Right lung (tissue), 5 donors: ENCODE data around the gene ARHGEF17. TPM values are rescaled to one million over a fixed set of nuclear protein-coding genes. Genes with fewer than 3 reads are reported as not detected.
"Not testable (repeated sequence)": the region's sequence is repeated elsewhere in the genome, so short reads cannot be mapped to it uniquely, and the experiment has no call there.

ENCODE experiments used
- DNase-seq, 2 donors: peaks; one replicate each; pipeline ENCODE4 v3.0.0-alpha.2; 2013
- polyA plus RNA-seq, 5 donors: library from polyadenylated mRNA; unstranded; fragments of 120-200 nt; gene quantifications; one replicate each; pipeline versions ENCODE4 v1.2.1 to v1.2.3, GENCODE V29; 2013; ENCODE audit warnings: inconsistent platforms in 1 of 5, low replicate concordance in 1 of 5; ENCODE audit not compliant: insufficient read length in 5 of 5, insufficient read depth in 1 of 5

Gene ARHGEF17
- polyA plus RNA-seq, 5 donors: 54.0 to 91.6 (median 85.9) TPM

DNA sequence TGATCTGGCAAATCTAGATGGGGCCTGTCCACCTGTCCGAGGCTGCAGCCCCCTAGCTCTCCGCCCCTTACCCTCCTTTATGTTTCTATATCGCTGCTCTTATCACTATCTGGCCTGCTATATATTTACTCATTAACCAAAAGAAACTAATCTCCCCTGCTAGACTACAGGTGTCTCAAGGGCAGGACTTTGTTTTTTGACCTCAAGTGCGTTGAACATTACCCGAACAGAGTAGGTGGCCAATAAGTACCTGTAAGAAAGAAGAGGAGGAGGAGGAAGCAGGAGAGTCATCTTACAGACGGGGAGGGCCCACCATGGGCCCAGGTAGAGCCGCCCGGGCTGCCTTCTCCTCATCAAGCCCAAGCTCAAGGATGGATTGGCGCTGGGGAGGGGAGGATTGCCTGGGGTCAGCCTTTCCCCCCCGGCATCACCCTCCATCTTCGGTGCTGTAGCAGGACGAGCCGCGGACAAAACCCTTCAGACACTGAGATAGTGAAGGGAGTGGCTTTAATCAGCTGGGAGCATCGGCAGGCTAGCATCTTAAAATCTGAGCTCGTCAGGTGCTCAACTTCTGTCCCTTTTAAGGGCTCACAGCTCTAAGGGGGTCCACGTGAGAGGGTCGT is 37.1 kb upstream of the ARHGEF17 start:
- DNase-seq: no peak

DNA sequence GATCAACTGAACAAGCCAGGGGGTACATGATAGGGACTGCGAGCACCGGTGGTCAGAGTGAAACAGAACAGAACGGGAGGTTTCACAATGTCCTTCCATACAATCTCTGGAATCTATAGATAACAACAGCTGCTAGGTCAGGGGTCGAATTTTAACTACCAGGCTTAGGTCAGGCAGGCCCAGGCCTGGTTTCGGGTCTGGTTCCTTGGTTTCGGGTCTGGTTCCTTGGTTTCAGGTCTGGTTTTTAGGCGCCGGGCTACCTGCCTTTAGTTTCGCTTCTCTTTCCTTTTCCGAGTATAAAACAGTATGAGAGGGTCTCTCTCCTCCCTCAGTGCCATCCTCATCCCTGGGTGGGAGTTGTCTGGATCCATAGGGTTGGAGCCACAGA is 36.6 kb upstream of the ARHGEF17 start:
- not testable (repeated sequence) for DNase-seq

DNA sequence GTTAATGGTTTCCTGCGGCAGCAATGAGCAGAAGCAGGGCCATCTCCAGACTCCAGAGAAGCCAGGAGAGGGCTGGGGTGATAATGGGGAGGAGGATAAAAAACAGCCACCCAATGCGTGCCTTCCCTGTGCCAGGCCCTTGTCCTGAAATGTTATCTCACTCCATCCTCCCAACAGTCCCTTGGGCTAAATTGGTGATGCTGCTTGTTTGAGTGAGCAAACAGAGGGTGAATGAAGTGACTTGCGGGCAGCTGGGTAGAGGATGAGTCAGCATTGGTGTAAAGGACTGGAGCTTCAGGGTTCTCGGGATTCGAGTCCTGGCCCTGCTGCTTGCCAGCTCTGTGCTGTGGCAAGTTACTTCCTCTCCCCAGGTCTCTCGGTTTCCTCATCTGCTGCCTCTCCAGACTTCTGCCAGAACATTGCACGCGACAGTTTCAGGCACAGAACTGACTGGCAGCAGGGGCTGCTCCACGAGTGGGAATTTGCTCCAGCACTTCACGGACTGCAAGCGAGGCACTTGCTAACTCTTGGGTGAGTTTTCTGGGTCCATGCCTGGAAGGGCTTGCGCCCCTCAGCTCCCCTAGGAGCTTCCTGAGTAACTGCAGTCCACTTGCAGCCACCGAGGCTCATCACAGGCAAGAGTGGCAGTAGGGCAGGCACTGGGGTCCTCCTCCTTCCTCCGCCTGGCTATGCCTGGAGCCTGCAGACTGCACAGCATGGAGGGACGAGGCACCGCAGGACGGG is 36.0 kb upstream of the ARHGEF17 start, which contains the start of gene P2RY6:
TSS of gene P2RY6 (plus strand) at position 403 of the 744 bp plus-strand sequence. CDS start 24,181 bp downstream, outside the sequence.
- no peak for DNase-seq

DNA sequence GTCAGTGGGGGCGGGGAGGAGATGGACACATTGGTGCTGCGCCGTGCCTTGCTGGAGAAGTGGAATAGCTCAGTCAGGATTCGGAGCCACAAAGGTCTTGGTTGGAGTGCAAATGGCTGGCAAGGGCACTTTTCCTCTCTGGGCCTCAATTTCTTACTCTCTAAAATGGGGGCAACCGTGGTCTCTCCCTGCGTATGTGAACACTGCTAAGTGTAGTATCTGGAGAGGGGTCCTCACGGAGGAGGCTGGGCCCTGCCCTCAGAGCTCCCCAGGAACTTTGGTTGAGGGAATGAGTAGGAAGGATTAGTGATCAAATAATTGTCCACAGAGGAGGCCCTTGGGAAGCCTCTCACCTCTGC is 35.4 kb upstream of the ARHGEF17 start:
- no peak for DNase-seq

DNA sequence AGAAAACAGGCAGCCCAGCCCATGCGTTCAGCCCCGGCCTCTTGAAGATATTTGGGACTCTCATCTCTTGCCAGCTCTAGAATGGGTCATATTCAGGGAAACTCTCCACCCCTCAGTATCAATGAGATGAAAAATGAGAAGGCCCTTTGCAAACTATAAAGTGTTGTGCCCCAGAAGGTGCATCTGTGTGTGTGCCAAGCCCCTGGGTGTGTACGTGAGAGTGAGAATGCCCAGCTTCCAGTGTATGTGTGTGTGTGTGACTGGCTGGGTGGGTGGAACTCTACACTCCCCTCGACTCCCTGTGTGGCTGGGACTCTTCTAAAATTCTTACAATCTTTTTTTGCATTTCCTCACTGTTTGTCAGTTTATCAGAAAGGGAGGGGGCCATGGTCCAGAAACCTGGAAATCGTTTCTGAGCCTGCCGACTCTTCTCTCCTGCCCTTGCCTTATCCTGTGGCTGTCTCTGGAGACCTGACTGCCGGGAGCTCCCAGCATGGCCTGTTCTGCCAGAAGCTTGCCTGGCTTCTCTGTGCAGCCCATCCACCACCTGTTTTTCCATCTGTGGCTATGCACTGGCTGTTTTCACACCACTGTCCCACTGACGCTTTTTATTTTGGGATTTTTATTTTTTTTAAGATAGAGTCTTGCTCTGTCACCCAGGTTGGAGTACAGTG is 34.7 kb upstream of the ARHGEF17 start:
- DNase-seq: no peak

DNA sequence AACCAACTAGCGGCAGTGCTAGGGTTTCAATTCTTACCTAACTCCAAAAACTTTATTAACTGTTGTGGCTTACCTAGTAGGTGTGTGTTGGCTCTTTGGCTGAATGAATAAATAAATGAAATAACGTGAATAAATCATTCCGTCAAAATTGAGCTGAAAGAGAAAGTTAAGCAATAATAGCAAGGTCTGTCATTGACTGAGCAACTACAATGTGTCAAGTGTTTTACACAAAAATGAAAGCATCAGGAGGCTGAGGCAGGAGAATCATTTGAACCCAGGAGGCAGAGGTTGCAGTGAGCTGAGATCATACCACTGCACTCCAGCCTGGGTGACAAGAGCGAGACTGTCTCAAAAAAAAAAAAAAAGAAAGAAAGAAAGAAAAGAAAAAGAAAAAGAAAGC is 33.9 kb upstream of the ARHGEF17 start:
- DNase-seq: not testable (repeated sequence)

DNA sequence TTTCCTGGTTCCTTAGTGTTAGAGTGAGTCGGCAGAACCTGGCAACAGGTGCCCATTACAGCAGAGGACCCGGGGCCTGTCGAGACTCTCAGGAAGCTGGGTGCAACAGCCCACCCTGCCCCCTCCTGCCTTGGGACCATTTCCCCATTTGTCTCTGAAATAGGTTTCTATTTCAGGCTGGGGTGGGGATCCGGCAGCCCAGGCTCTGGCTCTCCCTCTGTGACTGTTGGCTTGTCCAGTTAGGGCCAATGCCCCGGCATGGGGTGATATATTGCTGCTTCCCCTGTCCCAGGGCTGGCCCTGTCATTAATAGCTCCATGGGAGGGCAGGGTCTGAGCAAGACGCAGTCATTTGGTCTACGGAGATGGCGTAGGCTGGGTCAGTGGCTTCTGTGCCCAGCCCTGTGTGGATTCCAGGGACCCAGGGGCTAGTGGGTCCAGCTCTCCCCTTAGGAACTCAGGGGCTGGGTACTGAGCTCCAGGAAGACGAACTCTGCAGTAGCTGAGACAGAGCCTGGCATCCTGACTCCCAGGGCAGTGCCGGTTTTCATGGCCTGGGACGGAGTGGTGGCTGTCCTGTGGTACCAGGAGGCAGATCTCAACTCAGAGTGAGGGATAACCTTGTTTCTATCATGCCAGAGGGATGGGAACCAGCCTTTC is 33.2 kb upstream of the ARHGEF17 start:
- no peak for DNase-seq

DNA sequence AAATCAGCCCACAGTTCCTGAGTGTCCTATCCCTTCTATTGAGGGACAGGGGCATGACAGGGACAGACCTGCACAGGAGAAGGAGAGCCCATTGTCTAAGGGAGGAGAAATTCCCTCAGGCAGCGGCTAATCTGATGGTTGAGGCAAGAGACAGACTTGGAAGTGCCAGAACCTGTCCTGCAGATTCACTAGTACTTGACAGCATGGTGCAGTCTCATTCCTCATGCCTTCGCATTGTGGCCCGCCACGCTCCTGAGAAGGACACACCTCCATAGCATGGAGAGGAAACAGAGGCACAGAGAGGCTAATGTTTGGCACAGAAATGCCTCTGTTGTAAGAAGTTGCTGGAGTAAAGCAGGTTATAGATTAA is 32.7 kb upstream of the ARHGEF17 start:
- no peak for DNase-seq

DNA sequence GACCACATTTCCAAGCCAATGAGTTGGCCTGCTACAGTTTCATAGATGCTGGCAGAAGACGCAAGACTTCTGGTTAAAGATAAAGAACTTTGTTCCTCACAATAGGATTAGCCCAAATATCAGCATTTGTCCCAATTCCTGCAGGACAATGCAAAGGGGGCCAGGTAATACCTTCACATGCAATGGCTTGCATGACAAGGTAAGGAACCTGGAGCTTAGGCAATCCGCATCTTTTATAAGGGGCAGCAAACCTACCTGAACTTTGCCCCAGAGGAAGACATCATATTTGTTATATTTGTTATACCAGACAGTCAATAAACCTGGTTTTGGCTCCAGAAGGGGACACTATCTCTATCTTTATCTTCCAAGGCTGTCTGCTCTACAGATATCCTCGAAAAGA is 30.6 kb upstream of the ARHGEF17 start:
- DNase-seq: no peak

DNA sequence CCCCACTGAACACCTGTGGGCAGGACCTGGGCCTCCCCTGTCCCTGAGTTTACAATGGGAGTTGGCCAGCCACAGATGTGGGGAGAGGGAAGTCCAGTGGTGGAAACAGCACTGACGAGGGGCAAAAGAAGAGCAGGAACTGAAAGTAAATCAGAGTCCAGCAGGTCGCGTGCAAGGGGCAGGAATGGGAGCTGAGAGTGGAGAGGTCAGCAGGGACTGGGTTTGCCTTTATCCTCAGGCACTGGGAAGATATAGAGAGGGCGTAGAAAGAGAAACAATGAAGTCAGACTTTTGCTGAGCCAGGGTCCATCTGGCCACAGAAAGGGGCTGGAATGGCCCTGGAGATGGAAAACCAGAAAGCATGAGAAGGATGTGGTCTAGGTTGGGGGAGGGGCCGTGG is 27.4 kb upstream of the ARHGEF17 start:
- no peak for DNase-seq

DNA sequence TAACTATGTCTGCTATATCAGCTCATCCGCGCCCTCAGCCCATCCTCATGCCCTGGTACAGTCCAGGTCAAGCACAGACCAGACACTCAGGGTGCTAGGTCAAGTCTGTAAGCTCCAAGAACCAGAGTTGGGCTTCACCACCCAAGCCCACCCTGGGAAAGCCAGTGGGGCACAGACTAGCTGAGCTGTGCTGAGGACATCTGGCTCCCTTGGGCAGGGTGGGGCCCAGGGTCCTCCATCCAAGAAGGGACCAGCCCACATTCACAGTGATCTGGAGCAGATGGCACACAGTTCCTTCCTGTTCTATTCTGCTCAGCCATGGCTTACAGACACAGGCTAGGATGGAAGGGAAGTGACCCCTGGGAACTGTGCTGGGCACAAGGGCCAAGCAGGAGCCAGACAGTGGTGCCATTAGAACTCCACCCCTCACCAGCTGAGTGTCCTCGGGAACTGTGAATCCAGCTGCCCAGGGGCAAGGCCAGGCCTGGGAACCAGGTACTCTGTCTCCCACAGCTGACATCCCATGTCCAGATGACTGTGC is 26.8 kb upstream of the ARHGEF17 start:
- no peak for DNase-seq

DNA sequence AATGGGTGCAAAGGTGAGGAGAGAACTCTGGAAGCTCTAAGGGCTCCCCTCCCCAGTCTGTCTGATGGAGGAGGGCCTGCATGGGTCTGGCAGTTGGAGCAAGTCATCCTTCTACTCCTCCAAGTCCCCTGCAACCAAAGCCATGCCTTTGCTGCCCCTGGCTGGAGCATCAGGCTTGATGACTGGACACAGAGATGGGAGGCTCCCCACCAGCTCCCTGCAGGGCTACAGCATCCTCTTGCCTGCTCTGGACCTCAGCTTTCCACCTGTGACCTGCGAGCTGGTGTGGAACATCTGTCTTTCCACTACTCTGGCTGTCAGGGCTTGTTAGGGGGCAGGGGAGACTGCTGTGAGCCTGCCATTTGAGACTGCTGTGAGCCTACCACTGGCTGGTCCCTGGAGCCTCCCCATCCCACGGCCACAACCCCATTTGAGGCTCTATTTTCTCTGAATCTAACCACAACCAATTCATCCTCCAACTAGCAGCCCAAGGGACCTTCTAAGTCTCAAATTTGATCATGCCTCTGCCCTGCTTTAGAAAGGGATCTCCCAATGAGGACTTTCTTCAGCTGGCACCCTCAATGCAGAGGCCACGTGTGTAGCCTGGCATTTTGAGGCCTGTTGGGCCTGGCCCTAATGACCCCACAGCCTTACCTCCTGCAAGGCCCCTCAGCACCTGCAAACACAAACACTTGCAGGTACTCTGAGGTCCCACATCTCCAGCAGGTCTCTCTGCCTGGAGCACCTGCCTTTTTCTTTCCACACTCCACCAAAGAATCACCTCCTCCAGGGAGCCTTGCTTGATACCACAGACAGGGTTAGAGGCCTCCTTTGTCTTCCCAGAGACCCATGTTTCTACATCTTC is 26.0 kb upstream of the ARHGEF17 start:
- DNase-seq: no peak

DNA sequence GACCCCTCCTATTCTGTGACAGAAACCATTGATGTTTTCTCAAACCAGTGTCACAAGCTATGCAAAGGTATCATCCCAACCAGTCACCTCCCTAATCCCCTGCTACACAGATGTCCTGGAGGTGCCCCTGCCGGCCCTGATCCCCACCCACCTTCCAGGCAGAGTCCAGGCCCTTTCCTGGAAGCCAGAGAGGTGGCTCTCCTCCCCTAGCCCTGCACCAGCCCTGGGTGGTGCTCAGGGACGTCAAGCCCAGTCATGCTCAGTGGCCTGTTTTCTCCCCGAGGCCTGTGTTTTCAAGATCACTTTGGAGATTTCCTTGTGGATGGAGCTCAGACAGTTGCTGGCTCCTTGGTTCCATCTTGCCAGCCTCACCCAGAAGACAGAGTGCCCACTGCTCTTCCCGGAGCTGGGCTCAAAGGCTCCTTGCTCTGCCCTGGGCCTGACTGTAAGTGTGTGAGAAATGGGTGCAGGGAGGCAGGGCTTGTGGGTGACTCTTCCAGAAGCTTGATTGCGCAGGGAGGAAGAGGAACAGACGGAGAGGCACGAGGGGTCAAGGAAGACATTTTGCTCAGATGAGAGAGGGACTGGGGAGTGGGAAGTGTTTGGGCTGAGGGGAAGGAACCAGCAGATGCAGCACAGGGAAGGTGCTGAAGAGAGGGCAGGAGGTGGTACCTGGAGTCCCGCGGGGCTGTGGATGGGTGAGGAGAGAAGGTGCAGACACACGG is 24.6 kb upstream of the ARHGEF17 start:
- DNase-seq: no peak

DNA sequence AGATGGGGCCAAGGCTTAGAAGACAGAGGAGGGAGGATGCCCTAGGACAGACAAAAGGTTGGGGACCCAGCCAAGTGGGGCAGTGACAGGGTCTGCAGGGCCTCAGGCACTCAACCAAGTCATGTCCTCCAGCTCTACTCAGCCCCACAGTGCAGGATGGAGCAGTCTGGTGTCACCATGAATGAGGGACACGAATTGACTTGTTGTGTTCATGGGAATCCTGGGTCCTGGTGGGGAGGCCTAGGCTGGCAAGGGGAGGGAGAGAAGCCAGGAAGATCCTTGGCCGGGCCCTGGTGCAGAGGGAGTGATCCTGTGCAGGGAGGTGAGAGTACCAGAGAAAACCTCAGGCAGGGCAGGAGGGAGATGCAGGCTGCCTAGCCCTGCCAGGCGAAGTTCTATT is 24.0 kb upstream of the ARHGEF17 start:
- DNase-seq: no peak

DNA sequence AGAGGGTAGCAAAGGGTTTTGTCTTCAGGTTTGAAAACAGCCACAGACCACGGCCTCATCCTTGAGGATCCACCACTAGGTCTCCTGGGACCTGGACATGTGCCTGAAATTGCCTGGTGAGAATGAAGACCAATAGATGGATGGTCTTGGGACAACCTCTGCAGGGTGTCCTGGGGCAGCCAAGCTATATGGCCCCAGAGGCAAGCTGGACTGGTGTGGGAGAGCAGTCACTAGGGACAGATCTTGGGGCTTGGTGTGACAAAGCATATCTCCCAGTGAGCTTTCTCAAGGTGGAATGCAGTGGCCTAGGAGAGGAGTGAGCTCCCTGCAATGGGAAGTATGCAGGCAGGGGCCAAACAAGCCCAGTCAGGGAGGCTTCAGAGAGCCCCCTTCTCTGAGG is 22.4 kb upstream of the ARHGEF17 start:
- no peak for DNase-seq

DNA sequence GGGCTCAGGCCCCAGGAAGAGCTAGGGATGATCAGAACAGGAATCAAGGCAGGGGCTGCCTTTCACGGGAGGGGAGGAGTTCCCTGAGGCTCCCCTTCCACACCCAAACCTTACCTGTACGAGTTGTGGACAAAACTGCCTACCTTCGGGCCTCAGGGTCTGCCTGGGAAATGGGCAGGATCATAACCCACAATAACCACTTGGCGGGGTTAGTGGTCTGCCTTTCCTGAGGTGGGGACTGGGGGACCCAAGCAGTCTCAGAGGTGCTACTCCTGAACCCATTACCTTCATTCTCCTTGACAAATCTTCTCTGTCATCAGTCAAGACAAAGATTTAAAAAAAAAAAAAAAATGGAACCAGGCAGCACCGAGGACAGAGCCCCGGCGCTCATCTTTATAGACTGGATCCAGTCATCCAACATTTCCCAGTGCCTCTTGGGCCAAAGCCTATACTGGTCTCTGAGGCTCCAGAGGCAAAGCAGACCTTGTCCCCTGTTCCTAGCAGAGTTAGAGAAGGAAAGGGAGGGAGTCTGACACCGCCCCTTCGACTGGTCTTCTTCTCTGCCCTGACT is 21.8 kb upstream of the ARHGEF17 start:
- DNase-seq: no peak

DNA sequence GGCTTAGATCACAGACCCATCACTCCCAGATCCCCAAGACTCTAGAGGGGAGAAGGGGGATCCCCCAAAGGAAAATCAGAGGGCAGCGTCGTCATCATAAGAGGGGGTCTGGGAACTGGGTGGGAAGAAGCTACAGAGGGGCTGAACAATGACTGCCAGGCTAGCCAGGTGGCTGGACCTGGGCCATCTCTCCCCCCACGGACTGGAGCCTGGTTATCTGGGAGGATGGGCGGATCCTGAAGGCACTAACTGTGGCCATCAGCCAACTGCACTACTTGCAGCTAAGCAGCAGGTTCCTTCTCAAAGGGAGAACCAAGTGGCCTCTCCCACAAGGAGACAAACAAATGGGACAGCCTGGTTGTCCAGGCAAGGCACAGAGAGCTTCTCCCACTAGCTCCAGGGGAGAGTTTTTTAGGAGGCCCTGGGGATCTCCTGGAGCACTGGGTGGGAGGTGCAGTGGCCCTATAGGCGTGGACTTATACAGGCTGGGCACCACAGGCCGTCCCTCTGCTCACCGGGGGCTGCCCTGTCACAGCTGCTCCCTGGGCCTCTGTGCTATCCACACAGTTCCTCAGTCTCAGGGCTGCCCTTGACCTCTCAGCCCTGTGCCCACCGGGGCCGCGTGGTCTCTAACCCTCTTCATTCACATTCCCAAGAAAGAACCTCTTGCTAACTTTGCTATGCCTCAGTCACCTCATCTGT is 20.5 kb upstream of the ARHGEF17 start:
- DNase-seq: no peak

DNA sequence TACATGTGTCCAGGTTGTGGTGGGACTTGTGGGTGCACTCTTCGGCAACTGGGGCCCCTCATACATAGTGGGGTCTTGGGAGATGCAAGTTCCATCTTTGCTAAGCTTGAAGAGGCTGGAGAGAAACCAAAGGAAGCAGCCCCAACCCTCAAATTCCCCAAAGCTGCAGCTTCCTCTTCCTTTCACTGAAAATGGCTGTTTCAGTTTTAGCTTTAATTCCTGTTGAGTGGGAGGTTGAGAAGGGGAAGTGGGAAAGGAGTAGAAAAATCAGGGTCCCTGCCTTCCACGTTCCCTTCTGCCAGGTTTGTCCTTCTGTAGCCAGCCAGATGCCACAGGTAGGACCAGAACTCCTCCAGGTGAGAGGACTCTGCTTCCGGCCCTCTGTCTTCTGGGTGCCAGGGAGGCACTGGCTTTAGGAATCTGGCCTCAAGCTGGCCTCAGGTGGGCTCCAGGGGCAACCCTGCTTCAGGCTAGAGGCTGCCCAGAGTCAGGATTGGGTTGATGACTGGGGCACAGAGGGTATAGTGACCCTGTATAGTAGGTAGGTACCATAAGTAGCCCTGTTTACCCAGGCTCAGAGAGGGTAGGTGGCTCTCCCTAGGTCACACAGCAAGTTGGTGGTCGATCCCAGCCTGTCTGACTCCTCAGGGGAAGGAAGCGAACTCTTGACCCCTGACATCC is 19.7 kb upstream of the ARHGEF17 start:
- DNase-seq: no peak
